ENCODE results near the gene CSMD2. TPM values are rescaled to one million over a fixed set of nuclear protein-coding genes. Genes with fewer than 3 reads are reported as not detected.

Gene CSMD2
- total RNA-seq, 5 donors from 2014 or later (not counting 1 experiment from before 2014, with no cell fraction given) = 0.03 TPM; not detected in 4

- Histone ChIP-seq H3K4me1 (ENCODE audit: control insufficient read depth in 1 of 2, extremely low read depth in 1 of 2, insufficient read depth in 2 of 2, low read length in 2 of 2) (no peaks in the 10 kb centered on the region), H3K27me3 (replicated peaks in 1 of 2; ENCODE audit: control insufficient read depth in 2 of 2, extremely low read depth in 1 of 2, insufficient read depth in 2 of 2, low read length in 1 of 2) (peaks cover 0 to 14% of the 10 kb centered on the region in 2 experiments), H3K4me3 (ENCODE audit: control insufficient read depth in 1 of 2, extremely low read depth in 1 of 2, low read length in 1 of 2) (no peak overlapping the region), H3K36me3 (ENCODE audit: control insufficient read depth in 2 of 2, extremely low read depth in 1 of 2, insufficient read depth in 1 of 2, low read length in 1 of 2) (no peaks in the 10 kb centered on the region), H3K27ac (ENCODE audit: low read length) (no peak overlapping the region), H3K9me3 (no peaks in the 10 kb centered on the region)
- DNase-seq (no peak), ATAC-seq (replicated peaks in 1 of 4) (no peak)
- ChIA-PET POLR2A (no interaction called here), CTCF (no interaction called here)
- Mint-ChIP-seq H3K4me1 (no peaks in the 10 kb centered on the region), H3K27me3 (peaks cover 15% of the 10 kb centered on the region in 2 donors), H3K27ac (no peak overlapping the region), H3K36me3 (no peaks in the 10 kb centered on the region), H3K4me3 (no peak overlapping the region), H3K9me3 (no peaks in the 10 kb centered on the region)
- WGBS (ENCODE audit: insufficient coverage) = 66% methylated on average over 10 of the region's 10 CpGs
Measured at GRCh38 chr1:34013136-34013535, 151.9 kb downstream of the CSMD2 start.

- no peaks in the 10 kb centered on the region for H3K36me3 ChIP-seq (ENCODE audit: control insufficient read depth in 2 of 2, extremely low read depth in 1 of 2, insufficient read depth in 1 of 2, low read length in 1 of 2)
- 66% methylated on average over 4 of the region's 5 CpGs for WGBS (ENCODE audit: insufficient coverage)
- no peaks in the 10 kb centered on the region for H3K36me3 Mint-ChIP-seq
- H3K4me3 Mint-ChIP-seq = no peak overlapping the region
- no peak overlapping the region for H3K27ac Mint-ChIP-seq
- ChIA-PET POLR2A (interaction anchor here in 1 of 2 donors (0.8 kb wide), 1 partner anchor 28 kb away, joined by 12 read pairs; no protein-coding TSS in a partner anchor), CTCF (no interaction called here)
- H3K4me1 ChIP-seq (ENCODE audit: control insufficient read depth in 1 of 2, extremely low read depth in 1 of 2, insufficient read depth in 2 of 2, low read length in 2 of 2) = no peaks in the 10 kb centered on the region
- no peaks in the 10 kb centered on the region for H3K9me3 ChIP-seq
- H3K4me1 Mint-ChIP-seq = no peaks in the 10 kb centered on the region
- peaks cover 0 to 14% of the 10 kb centered on the region in 2 experiments for H3K27me3 ChIP-seq (replicated peaks in 1 of 2; ENCODE audit: control insufficient read depth in 2 of 2, extremely low read depth in 1 of 2, insufficient read depth in 2 of 2, low read length in 1 of 2)
- no peak overlapping the region for H3K4me3 ChIP-seq (ENCODE audit: control insufficient read depth in 1 of 2, extremely low read depth in 1 of 2, low read length in 1 of 2)
- H3K27ac ChIP-seq (ENCODE audit: low read length) = no peak overlapping the region
- H3K27me3 Mint-ChIP-seq = peaks cover 5 to 12% of the 10 kb centered on the region in 2 donors
- DNase-seq (no peak), ATAC-seq (replicated peaks in 1 of 4) (no peak)
- H3K9me3 Mint-ChIP-seq = no peaks in the 10 kb centered on the region
Measured at GRCh38 chr1:34009340-34009985, 155.6 kb downstream of the CSMD2 start.

DNA sequence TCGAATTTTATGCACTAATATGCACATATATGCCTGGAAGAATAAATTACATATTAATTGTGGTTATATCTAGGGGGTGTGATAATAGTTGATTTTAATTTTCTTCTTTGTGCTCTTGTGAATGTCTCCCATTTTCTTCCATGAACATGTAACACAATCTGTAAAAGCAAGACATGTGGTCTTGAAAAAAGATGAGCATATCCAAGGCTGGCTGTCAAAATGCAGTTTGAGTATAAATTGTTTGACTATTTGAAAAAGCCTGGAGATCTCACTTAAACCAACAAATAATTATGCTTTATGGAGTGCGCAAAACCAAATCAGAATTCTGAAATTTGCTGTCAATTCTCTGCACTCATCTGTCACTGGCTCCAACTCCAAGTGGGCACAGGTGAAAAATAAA, 157.3 kb downstream of the CSMD2 start:
- no peaks in the 10 kb centered on the region for H3K4me1 Mint-ChIP-seq
- H3K27ac Mint-ChIP-seq = no peak overlapping the region
- H3K9me3 Mint-ChIP-seq = no peaks in the 10 kb centered on the region
- Histone ChIP-seq H3K4me1 (ENCODE audit: control insufficient read depth in 1 of 2, extremely low read depth in 1 of 2, insufficient read depth in 2 of 2, low read length in 2 of 2) (no peaks in the 10 kb centered on the region), H3K9me3 (no peaks in the 10 kb centered on the region), H3K4me3 (ENCODE audit: control insufficient read depth in 1 of 2, extremely low read depth in 1 of 2, low read length in 1 of 2) (no peak overlapping the region), H3K27ac (ENCODE audit: low read length) (no peak overlapping the region), H3K36me3 (ENCODE audit: control insufficient read depth in 2 of 2, extremely low read depth in 1 of 2, insufficient read depth in 1 of 2, low read length in 1 of 2) (no peaks in the 10 kb centered on the region), H3K27me3 (replicated peaks in 1 of 2; ENCODE audit: control insufficient read depth in 2 of 2, extremely low read depth in 1 of 2, insufficient read depth in 2 of 2, low read length in 1 of 2) (peaks cover 0 to 2% of the 10 kb centered on the region in 2 experiments)
- CTCF ChIA-PET = no interaction called here
- no peaks in the 10 kb centered on the region for H3K36me3 Mint-ChIP-seq
- H3K27me3 Mint-ChIP-seq = peaks cover 4 to 5% of the 10 kb centered on the region in 2 donors
- H3K4me3 Mint-ChIP-seq = no peak overlapping the region
- POLR2A ChIA-PET = no interaction called here
- 100% methylated on average over 1 of the region's 2 CpGs for WGBS (ENCODE audit: insufficient coverage)
- ATAC-seq (replicated peaks in 1 of 4) (no peak), DNase-seq (no peak)

- Mint-ChIP-seq H3K4me1 (no peaks in the 10 kb centered on the region), H3K27me3 (peaks cover 0 to 4% of the 10 kb centered on the region in 2 donors), H3K9me3 (no peaks in the 10 kb centered on the region), H3K27ac (no peak overlapping the region), H3K4me3 (no peak overlapping the region), H3K36me3 (no peaks in the 10 kb centered on the region)
- Histone ChIP-seq H3K4me3 (ENCODE audit: control insufficient read depth in 1 of 2, extremely low read depth in 1 of 2, low read length in 1 of 2) (no peak overlapping the region), H3K27ac (ENCODE audit: low read length) (no peak overlapping the region), H3K27me3 (replicated peaks in 1 of 2; ENCODE audit: control insufficient read depth in 2 of 2, extremely low read depth in 1 of 2, insufficient read depth in 2 of 2, low read length in 1 of 2) (peaks cover 0 to under 1% of the 10 kb centered on the region in 2 experiments), H3K4me1 (ENCODE audit: control insufficient read depth in 1 of 2, extremely low read depth in 1 of 2, insufficient read depth in 2 of 2, low read length in 2 of 2) (no peaks in the 10 kb centered on the region), H3K9me3 (no peaks in the 10 kb centered on the region), H3K36me3 (ENCODE audit: control insufficient read depth in 2 of 2, extremely low read depth in 1 of 2, insufficient read depth in 1 of 2, low read length in 1 of 2) (no peaks in the 10 kb centered on the region)
- ChIA-PET CTCF (no interaction called here), POLR2A (no interaction called here)
- no peak for ATAC-seq (replicated peaks in 1 of 4)
- no peak for DNase-seq
- WGBS (ENCODE audit: insufficient coverage) = 50% methylated on average over 2 of the region's 2 CpGs
Measured at GRCh38 chr1:34005309-34005708, 159.7 kb downstream of the CSMD2 start.

DNA sequence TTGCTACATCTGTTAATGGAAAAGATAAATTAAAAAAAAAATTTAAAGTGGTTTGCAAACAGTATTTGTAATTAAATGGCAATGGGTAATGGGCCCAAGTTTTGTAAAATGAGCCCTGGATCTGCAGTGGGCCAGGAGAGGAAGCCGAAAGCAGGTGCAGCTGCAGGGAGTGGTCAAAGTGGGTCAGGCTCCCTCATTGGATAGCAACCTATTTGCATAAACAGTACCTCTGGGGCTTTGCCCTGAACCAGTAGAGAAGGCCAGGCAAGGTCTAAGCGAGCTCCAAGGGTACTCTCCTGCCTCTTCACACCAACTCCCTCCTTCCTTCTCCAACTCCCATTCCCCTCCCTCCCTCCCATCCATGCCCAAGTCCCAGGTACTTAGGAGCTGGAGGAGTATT, 162.2 kb downstream of the CSMD2 start:
- H3K36me3 Mint-ChIP-seq = no peaks in the 10 kb centered on the region
- peaks cover 0 to 3% of the 10 kb centered on the region in 2 donors for H3K27me3 Mint-ChIP-seq
- H3K4me3 Mint-ChIP-seq = no peak overlapping the region
- DNase-seq (no peak), ATAC-seq (replicated peaks in 1 of 4) (no peak)
- WGBS (ENCODE audit: insufficient coverage) = 67% methylated on average over 1 of the region's 2 CpGs
- no peaks in the 10 kb centered on the region for H3K9me3 Mint-ChIP-seq
- Histone ChIP-seq H3K36me3 (ENCODE audit: control insufficient read depth in 2 of 2, extremely low read depth in 1 of 2, insufficient read depth in 1 of 2, low read length in 1 of 2) (no peaks in the 10 kb centered on the region), H3K27me3 (replicated peaks in 1 of 2; ENCODE audit: control insufficient read depth in 2 of 2, extremely low read depth in 1 of 2, insufficient read depth in 2 of 2, low read length in 1 of 2) (no peaks in the 10 kb centered on the region), H3K4me1 (ENCODE audit: control insufficient read depth in 1 of 2, extremely low read depth in 1 of 2, insufficient read depth in 2 of 2, low read length in 2 of 2) (no peaks in the 10 kb centered on the region), H3K9me3 (no peaks in the 10 kb centered on the region), H3K27ac (ENCODE audit: low read length) (no peak overlapping the region), H3K4me3 (ENCODE audit: control insufficient read depth in 1 of 2, extremely low read depth in 1 of 2, low read length in 1 of 2) (no peak overlapping the region)
- H3K27ac Mint-ChIP-seq = no peak overlapping the region
- no peaks in the 10 kb centered on the region for H3K4me1 Mint-ChIP-seq
- CTCF ChIA-PET = no interaction called here
- POLR2A ChIA-PET = no interaction called here

DNA sequence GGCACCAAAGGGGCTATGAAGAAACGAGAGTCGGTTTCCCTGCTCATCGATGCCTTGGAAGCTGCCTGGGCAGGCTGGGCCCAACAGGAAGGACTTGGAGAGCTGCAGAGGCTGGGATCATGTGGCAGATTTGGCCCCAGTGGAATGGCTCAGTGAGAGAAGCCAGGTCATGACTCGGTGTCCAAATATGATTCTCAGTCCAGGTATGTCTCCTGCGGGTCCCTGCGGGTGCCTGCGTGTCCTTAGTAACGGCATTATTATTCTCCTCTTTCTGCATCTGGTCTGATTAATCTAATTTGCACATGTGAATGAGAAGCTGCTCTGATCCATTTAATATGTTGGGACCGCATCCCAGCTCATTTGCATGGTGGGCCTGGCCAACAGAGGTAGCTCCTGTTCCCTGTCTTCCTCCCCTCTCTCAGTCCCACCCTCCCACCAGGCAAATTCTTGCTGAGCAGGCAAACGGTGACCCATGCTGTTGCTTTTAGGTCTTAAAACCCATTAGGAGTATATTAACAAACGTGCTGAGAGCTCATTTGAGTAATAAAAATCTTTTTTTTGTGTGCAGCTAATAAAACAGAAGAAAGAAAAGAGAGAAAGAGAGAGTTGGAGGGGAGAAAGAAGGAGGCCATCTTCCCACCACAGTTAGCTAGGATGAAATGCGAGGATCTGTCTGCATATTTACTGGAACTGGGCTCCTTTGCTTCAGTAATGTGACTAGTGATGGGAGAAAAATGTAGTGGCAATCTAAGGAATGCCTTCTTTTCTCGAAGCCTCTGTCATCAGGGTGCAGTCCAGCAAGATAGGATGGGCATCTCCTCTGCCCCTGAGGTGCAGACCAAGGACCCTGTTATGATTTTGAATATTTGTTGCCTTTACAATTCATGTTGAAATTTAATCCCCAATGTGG, 167.6 kb downstream of the CSMD2 start:
- H3K27ac Mint-ChIP-seq = peak overlapping the region in 1 of 2 donors; percentile 12
- no peaks in the 10 kb centered on the region for H3K36me3 ChIP-seq (ENCODE audit: control insufficient read depth in 2 of 2, extremely low read depth in 1 of 2, insufficient read depth in 1 of 2, low read length in 1 of 2)
- no peaks in the 10 kb centered on the region for H3K9me3 ChIP-seq
- H3K36me3 Mint-ChIP-seq = no peaks in the 10 kb centered on the region
- peaks cover 5 to 14% of the 10 kb centered on the region in 2 donors for H3K27me3 Mint-ChIP-seq
- H3K27me3 ChIP-seq (replicated peaks in 1 of 2; ENCODE audit: control insufficient read depth in 2 of 2, extremely low read depth in 1 of 2, insufficient read depth in 2 of 2, low read length in 1 of 2) = peaks cover 0 to 7% of the 10 kb centered on the region in 2 experiments
- no peaks in the 10 kb centered on the region for H3K9me3 Mint-ChIP-seq
- H3K27ac ChIP-seq (ENCODE audit: low read length) = no peak overlapping the region
- ATAC-seq (replicated peaks in 1 of 4) = no peak
- H3K4me3 ChIP-seq (ENCODE audit: control insufficient read depth in 1 of 2, extremely low read depth in 1 of 2, low read length in 1 of 2) = no peak overlapping the region
- H3K4me1 ChIP-seq (ENCODE audit: control insufficient read depth in 1 of 2, extremely low read depth in 1 of 2, insufficient read depth in 2 of 2, low read length in 2 of 2) = no peaks in the 10 kb centered on the region
- no peaks in the 10 kb centered on the region for H3K4me1 Mint-ChIP-seq
- WGBS (ENCODE audit: insufficient coverage) = 80% methylated on average over 5 of the region's 13 CpGs
- ChIA-PET POLR2A (no interaction called here), CTCF (no interaction called here)
- no peak for DNase-seq
- no peak overlapping the region for H3K4me3 Mint-ChIP-seq
